ENCODE measurements around the gene ITPK1.

DNA sequence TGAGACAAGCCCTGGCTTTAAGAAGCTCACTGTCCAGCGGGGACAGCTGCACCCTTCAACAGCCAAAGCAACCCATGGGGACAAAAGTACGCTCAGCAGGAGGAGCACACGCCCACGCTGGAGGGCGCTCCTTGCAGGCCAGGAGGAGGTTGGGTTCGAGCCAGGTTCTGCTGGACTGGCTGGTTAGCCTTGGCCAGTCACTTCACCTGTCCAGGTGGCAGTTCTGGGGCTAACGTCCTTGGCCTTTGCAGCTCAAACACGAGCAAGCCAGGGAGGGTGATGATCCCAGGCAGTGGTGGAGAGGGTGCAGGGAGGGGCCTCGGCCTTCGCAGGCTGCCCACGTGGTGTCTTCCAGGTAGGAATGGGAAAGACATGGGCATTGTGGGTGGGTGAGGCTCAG is 179.6 kb downstream of the ITPK1 start:
- TF ChIP-seq, protein P1, sequence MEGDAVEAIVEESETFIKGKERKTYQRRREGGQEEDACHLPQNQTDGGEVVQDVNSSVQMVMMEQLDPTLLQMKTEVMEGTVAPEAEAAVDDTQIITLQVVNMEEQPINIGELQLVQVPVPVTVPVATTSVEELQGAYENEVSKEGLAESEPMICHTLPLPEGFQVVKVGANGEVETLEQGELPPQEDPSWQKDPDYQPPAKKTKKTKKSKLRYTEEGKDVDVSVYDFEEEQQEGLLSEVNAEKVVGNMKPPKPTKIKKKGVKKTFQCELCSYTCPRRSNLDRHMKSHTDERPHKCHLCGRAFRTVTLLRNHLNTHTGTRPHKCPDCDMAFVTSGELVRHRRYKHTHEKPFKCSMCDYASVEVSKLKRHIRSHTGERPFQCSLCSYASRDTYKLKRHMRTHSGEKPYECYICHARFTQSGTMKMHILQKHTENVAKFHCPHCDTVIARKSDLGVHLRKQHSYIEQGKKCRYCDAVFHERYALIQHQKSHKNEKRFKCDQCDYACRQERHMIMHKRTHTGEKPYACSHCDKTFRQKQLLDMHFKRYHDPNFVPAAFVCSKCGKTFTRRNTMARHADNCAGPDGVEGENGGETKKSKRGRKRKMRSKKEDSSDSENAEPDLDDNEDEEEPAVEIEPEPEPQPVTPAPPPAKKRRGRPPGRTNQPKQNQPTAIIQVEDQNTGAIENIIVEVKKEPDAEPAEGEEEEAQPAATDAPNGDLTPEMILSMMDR (IDR thresholded peaks at IDR 0.05) = no peak
- TF ChIP-seq EP300 (IDR thresholded peaks at IDR 0.05; ENCODE audit: low read depth) = no peak

Measured in transverse colon (tissue), 3 donors.